ENCODE data around the gene KCNH3. TPM values are rescaled to one million over a fixed set of nuclear protein-coding genes. Genes with fewer than 3 reads are reported as not detected.

Gene KCNH3
- total and polyA plus RNA-seq, 2 of the 13 experiments (the other 11 are each of a cell fraction or from before 2014, with no cell fraction given) = 0.01 to 0.07 TPM

DNA sequence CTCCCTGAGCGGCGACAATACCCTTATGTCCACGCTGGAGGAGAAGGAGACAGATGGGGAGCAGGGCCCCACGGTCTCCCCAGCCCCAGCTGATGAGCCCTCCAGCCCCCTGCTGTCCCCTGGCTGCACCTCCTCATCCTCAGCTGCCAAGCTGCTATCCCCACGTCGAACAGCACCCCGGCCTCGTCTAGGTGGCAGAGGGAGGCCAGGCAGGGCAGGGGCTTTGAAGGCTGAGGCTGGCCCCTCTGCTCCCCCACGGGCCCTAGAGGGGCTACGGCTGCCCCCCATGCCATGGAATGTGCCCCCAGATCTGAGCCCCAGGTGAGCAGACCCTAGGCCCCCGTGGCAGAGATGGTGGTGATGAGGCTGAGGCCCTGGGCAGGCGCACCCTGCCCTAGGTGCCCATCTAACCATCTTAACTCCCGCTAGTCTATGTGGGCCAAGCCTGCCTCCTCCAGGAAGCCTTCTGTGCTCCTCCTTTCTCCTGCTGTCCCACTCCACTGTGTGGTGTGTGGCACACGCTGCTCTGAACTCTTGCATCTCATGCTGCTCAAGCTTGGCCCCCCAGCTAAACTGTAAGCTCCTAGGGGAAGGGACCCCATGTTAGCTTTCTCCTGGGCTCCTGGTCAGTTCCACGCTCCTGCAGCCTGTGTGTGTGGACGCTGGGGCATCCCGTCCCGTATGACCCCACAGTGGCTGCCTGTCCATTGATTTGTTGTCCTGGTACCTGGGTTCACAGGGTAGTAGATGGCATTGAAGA lies 17.0 kb downstream of the KCNH3 start:
- peaks cover 37% of the 10 kb centered on the region for H3K4me1 ChIP-seq (ENCODE audit: insufficient read depth, low read length)
- in situ Hi-C loops (cut with HindIII; ENCODE audit: extremely low pct_ligation_motif_present, low pct_unique_long_range_greater_than_20kb) = no loop called here
- H3K4me3 ChIP-seq (replicated peaks in 1 of 3; ENCODE audit: insufficient read depth in 1 of 3, low read depth in 2 of 3, low read length in 3 of 3) = no peak overlapping the region
- H3K79me2 ChIP-seq (ENCODE audit: insufficient read depth, low read length) = no peaks in the 10 kb centered on the region
- H3K36me3 ChIP-seq (replicated peaks in 1 of 2; ENCODE audit: control insufficient read depth in 1 of 2, insufficient read depth in 2 of 2, low read length in 2 of 2) = peaks cover 18 to 24% of the 10 kb centered on the region in 2 experiments; a peak in 4 of 5 replicates
- no peak overlapping the region for H3K27ac ChIP-seq (ENCODE audit: extremely low read length, insufficient read depth, low read length)
- no peaks in the 10 kb centered on the region for H3K27me3 ChIP-seq (ENCODE audit: control insufficient read depth in 1 of 2, insufficient read depth in 2 of 2, low read length in 2 of 2)
- ATAC-seq = no peak
- intact Hi-C loops (cut with micrococcal nuclease; ENCODE audit: unreplicated experiment) = no loop called here
- no peak for DNase-seq (ENCODE audit: low spot score)
- 97% methylated on average over 10 of the region's 18 CpGs for WGBS (ENCODE audit: low lambda C conversion rate)
- POLR2A ChIA-PET = interaction anchor here (0.8 kb wide), 1 partner anchor 11 kb away, joined by 3 read pairs; no protein-coding TSS in a partner anchor
- no peaks in the 10 kb centered on the region for H4K20me1 ChIP-seq (ENCODE audit: insufficient read depth, low read length)
- H3K4me2 ChIP-seq (ENCODE audit: low read depth, low read length) = no peak overlapping the region
- no peak for FAIRE-seq
- no peak overlapping the region for H2AFZ ChIP-seq (ENCODE audit: low read length)
- H3K9ac ChIP-seq (ENCODE audit: insufficient read depth, low read depth, low read length) = no peak overlapping the region
- BruUV-seq (replicated peaks) = no TSS peak
- H3K9me3 ChIP-seq (ENCODE audit: low read length) = no peaks in the 10 kb centered on the region
- CTCF ChIA-PET (ENCODE audit: low intra/inter-chr PET ratio, low total read pairs) = no interaction called here
- no peak for TF ChIP-seq FOXK2 (IDR thresholded peaks at IDR 0.05)
- TF ChIP-seq, protein P1, sequence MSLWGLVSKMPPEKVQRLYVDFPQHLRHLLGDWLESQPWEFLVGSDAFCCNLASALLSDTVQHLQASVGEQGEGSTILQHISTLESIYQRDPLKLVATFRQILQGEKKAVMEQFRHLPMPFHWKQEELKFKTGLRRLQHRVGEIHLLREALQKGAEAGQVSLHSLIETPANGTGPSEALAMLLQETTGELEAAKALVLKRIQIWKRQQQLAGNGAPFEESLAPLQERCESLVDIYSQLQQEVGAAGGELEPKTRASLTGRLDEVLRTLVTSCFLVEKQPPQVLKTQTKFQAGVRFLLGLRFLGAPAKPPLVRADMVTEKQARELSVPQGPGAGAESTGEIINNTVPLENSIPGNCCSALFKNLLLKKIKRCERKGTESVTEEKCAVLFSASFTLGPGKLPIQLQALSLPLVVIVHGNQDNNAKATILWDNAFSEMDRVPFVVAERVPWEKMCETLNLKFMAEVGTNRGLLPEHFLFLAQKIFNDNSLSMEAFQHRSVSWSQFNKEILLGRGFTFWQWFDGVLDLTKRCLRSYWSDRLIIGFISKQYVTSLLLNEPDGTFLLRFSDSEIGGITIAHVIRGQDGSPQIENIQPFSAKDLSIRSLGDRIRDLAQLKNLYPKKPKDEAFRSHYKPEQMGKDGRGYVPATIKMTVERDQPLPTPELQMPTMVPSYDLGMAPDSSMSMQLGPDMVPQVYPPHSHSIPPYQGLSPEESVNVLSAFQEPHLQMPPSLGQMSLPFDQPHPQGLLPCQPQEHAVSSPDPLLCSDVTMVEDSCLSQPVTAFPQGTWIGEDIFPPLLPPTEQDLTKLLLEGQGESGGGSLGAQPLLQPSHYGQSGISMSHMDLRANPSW (CRISPR knock-in tag; IDR thresholded peaks at IDR 0.05; ENCODE audit: borderline replicate concordance) = no peak
- TF ChIP-seq, protein P2, sequence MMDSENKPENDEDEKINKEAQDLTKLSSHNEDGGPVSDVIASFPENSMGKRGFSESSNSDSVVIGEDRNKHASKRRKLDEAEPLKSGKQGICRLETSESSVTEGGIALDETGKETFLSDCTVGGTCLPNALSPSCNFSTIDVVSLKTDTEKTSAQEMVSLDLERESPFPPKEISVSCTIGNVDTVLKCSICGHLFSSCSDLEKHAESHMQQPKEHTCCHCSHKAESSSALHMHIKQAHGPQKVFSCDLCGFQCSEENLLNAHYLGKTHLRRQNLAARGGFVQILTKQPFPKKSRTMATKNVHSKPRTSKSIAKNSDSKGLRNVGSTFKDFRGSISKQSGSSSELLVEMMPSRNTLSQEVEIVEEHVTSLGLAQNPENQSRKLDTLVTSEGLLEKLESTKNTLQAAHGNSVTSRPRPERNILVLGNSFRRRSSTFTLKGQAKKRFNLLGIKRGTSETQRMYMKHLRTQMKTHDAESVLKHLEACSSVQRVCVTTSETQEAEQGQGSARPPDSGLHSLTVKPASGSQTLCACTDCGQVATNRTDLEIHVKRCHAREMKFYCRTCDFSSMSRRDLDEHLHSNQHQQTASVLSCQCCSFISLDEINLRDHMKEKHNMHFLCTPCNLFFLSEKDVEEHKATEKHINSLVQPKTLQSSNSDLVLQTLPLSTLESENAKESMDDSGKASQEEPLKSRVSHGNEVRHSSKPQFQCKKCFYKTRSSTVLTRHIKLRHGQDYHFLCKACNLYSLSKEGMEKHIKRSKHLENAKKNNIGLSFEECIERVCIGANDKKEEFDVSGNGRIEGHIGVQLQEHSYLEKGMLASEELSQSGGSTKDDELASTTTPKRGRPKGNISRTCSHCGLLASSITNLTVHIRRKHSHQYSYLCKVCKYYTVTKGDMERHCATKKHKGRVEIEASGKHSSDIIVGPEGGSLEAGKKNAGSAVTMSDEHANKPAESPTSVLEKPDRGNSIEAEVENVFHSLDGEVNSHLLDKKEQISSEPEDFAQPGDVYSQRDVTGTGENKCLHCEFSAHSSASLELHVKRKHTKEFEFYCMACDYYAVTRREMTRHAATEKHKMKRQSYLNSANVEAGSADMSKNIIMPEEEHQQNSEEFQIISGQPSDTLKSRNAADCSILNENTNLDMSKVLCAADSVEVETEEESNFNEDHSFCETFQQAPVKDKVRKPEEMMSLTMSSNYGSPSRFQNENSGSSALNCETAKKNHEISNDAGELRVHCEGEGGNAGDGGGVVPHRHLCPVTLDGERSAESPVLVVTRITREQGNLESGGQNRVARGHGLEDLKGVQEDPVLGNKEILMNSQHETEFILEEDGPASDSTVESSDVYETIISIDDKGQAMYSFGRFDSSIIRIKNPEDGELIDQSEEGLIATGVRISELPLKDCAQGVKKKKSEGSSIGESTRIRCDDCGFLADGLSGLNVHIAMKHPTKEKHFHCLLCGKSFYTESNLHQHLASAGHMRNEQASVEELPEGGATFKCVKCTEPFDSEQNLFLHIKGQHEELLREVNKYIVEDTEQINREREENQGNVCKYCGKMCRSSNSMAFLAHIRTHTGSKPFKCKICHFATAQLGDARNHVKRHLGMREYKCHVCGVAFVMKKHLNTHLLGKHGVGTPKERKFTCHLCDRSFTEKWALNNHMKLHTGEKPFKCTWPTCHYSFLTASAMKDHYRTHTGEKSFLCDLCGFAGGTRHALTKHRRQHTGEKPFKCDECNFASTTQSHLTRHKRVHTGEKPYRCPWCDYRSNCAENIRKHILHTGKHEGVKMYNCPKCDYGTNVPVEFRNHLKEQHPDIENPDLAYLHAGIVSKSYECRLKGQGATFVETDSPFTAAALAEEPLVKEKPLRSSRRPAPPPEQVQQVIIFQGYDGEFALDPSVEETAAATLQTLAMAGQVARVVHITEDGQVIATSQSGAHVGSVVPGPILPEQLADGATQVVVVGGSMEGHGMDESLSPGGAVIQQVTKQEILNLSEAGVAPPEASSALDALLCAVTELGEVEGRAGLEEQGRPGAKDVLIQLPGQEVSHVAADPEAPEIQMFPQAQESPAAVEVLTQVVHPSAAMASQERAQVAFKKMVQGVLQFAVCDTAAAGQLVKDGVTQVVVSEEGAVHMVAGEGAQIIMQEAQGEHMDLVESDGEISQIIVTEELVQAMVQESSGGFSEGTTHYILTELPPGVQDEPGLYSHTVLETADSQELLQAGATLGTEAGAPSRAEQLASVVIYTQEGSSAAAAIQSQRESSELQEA (CRISPR knock-in tag; IDR thresholded peaks at IDR 0.05; ENCODE audit: not compliant biosample characterization) = no peak
- TF ChIP-seq SIN3A (IDR thresholded peaks at IDR 0.05; ENCODE audit: borderline replicate concordance, low read depth, low read length) = no peak
- peak; percentile 47 for TF ChIP-seq RBM22 (optimal IDR thresholded peaks at IDR 0.05; ENCODE audit: low read length)
- TF ChIP-seq, protein P3, sequence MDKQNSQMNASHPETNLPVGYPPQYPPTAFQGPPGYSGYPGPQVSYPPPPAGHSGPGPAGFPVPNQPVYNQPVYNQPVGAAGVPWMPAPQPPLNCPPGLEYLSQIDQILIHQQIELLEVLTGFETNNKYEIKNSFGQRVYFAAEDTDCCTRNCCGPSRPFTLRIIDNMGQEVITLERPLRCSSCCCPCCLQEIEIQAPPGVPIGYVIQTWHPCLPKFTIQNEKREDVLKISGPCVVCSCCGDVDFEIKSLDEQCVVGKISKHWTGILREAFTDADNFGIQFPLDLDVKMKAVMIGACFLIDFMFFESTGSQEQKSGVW (CRISPR knock-in tag; IDR thresholded peaks at IDR 0.05; ENCODE audit: borderline replicate concordance) = no peak
- peak; percentile 90 for TF ChIP-seq AGO2 (optimal IDR thresholded peaks at IDR 0.05; ENCODE audit: low read depth, low read length)

Measured in HepG2 (cell line).